ENCODE results near the gene PIK3C2A. TPM values are rescaled to one million over a fixed set of nuclear protein-coding genes. Genes with fewer than 3 reads are reported as not detected.

Gene PIK3C2A
- total RNA-seq, 1 experiment from 2014 or later: 77.8 TPM

DNA sequence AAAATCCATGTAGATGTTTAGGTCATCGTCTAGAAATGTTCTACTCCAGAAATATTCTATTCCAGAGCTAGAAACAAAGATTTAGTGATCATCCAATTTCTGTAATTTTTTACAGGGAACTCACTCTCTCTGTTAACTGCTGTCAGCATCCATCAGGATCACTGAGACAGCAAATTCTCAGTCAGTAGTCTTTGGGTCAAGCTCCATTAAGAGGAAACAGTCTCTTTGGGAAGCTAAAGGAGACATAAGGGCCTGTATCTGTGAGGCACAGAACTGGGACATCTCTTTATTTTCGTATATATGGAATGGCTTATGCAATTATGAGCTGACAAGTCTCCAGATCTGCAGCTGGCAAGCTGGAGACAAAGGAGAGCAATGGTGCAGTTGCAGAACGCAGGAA is 48.3 kb downstream of the PIK3C2A start:
- DNase-seq (ENCODE audit: low spot score): no peak

Other genes starting within 250 kb of the PIK3C2A start
- 1.3 and 3.8 TPM in 2 replicates for gene PLEKHA7, start 193.6 kb downstream of the PIK3C2A start, total RNA-seq (2014; rRNA removed; shearing (Covaris generic))
- 881 and 1,078 TPM in 2 replicates for gene RPS13, start 130.3 kb downstream of the PIK3C2A start, total RNA-seq (2014; rRNA removed; shearing (Covaris generic))
- 145 and 150 TPM in 2 replicates for gene NUCB2, start 68.8 kb upstream of the PIK3C2A start, total RNA-seq (2014; rRNA removed; shearing (Covaris generic))
- gene NCR3LG1, start 143.8 kb upstream of the PIK3C2A start, total RNA-seq (2014; rRNA removed; shearing (Covaris generic)): 0.34 and 0.52 TPM in 2 replicates
- 0.09 and 0.26 TPM in 2 replicates for gene KCNJ11, start 180.7 kb upstream of the PIK3C2A start, total RNA-seq (2014; rRNA removed; shearing (Covaris generic))

Measured in A172 (cell line).